Activated naive CD4-positive, alpha-beta T cell treated with anti-CD3 and anti-CD28 coated beads, Interleukin-2, amount 50 U/mL, for 72 hours (primary cell): ENCODE data around the gene OR6P1. TPM values are rescaled to one million over a fixed set of nuclear protein-coding genes. Genes with fewer than 3 reads are reported as not detected.

Experiments used
- ATAC-seq, 2 donors: fragments of 150-1000 bp; cut with Tn5 transposase; 2 replicates each; pipeline ENCODE4 v1.10.0; 2021; ENCODE audit warnings: mild to moderate bottlenecking in 2 of 2, moderate library complexity in 2 of 2
- DNase-seq, 2 donors: peaks; one replicate each; pipeline ENCODE4 v3.0.0; 2021 to 2022; ENCODE audit warnings: low spot score in 2 of 2
- H3K27ac Mint-ChIP-seq, 2 donors: one replicate each; pipeline ENCODE4 v1.8.0; 2022; ENCODE audit warnings: mild to moderate bottlenecking in 2 of 2, mixed read lengths in 2 of 2
- H3K36me3 Mint-ChIP-seq, 2 donors: one replicate each; pipeline ENCODE4 v1.8.0; 2022; ENCODE audit warnings: mixed read lengths in 2 of 2
- H3K9me3 Mint-ChIP-seq, 2 donors: one replicate each; pipeline ENCODE4 v1.8.0; 2022; ENCODE audit warnings: mixed read lengths in 2 of 2
- total RNA-seq, 2 donors: library from RNA; stranded (reverse); gene quantifications; one replicate each; pipeline ENCODE4 v1.2.3, GENCODE V29; 2022

Gene OR6P1
- total RNA-seq, 2 donors from 2014 or later: not detected

- Mint-ChIP-seq H3K36me3 (no peaks in the 10 kb centered on the region), H3K9me3 (no peaks in the 10 kb centered on the region), H3K27ac (no peak overlapping the region)
- ATAC-seq (no peak), DNase-seq (no peak)
Measured at GRCh38 chr1:158534496-158534895, 35.9 kb downstream of the OR6P1 start.

GRCh38 chr1:158527190-158527815 lies 43.1 kb downstream of the OR6P1 start:
- peaks cover 0 to 4% of the 10 kb centered on the region in 2 donors for H3K9me3 Mint-ChIP-seq
- no peaks in the 10 kb centered on the region for H3K36me3 Mint-ChIP-seq
- DNase-seq: no peak
- no peak overlapping the region for H3K27ac Mint-ChIP-seq
- ATAC-seq: no peak

GRCh38 chr1:158521666-158522058 lies 48.7 kb downstream of the OR6P1 start:
- Mint-ChIP-seq H3K27ac (no peak overlapping the region), H3K36me3 (no peaks in the 10 kb centered on the region), H3K9me3 (peaks cover 0 to 3% of the 10 kb centered on the region in 2 donors)
- no peak for DNase-seq
- ATAC-seq: no peak

GRCh38 chr1:158520955-158521665 lies 49.3 kb downstream of the OR6P1 start:
- no peaks in the 10 kb centered on the region for H3K36me3 Mint-ChIP-seq
- H3K27ac Mint-ChIP-seq: no peak overlapping the region
- DNase-seq (no peak), ATAC-seq (no peak)
- no peaks in the 10 kb centered on the region for H3K9me3 Mint-ChIP-seq

GRCh38 chr1:158520021-158520420 lies 50.4 kb downstream of the OR6P1 start:
- no peaks in the 10 kb centered on the region for H3K9me3 Mint-ChIP-seq
- ATAC-seq (no peak), DNase-seq (no peak)
- no peaks in the 10 kb centered on the region for H3K36me3 Mint-ChIP-seq
- H3K27ac Mint-ChIP-seq: no peak overlapping the region

GRCh38 chr1:158516966-158517365 lies 53.4 kb downstream of the OR6P1 start:
- Mint-ChIP-seq H3K36me3 (no peaks in the 10 kb centered on the region), H3K9me3 (no peaks in the 10 kb centered on the region), H3K27ac (no peak overlapping the region)
- no peak for DNase-seq
- ATAC-seq: no peak

Other genes with a start within 250 kb of the OR6P1 start
- not detected for gene CD1B, start 239.0 kb downstream of the OR6P1 start, total RNA-seq
- gene CD1E, start 216.7 kb downstream of the OR6P1 start, total RNA-seq: not detected
- gene OR10T2, start 171.1 kb downstream of the OR6P1 start, total RNA-seq: not detected
- gene OR10K2, start 144.3 kb downstream of the OR6P1 start, total RNA-seq: not detected
- not detected for gene OR10K1, start 108.7 kb downstream of the OR6P1 start, total RNA-seq
- not detected for gene OR10R2, start 98.4 kb downstream of the OR6P1 start, total RNA-seq
- not detected for gene OR6Y1, start 16.2 kb downstream of the OR6P1 start, total RNA-seq
- gene OR10X1, start 9.3 kb upstream of the OR6P1 start, total RNA-seq: not detected
- gene OR10Z1, start 34.7 kb upstream of the OR6P1 start, total RNA-seq: not detected
- gene SPTA1, start 116.1 kb upstream of the OR6P1 start, total RNA-seq: under 1 TPM in 1 of 2 donors, not detected in 1; 0.41 TPM
- not detected for gene OR6K2, start 130.1 kb upstream of the OR6P1 start, total RNA-seq
- not detected for gene OR6K3, start 150.1 kb upstream of the OR6P1 start, total RNA-seq
- gene OR6K6, start 184.1 kb upstream of the OR6P1 start, total RNA-seq: not detected
- gene OR6N1, start 201.6 kb upstream of the OR6P1 start, total RNA-seq: not detected
- gene OR6N2, start 210.6 kb upstream of the OR6P1 start, total RNA-seq: not detected